Measurements from ENCODE around the gene FKTN. TPM values are rescaled to one million over a fixed set of nuclear protein-coding genes. Genes with fewer than 3 reads are reported as not detected.

FKTN gene
- total RNA-seq, 1 experiment from 2014 or later = 17.3 TPM

GRCh38 chr9:105637787-105638395, 80.0 kb downstream of the FKTN start:
- no TSS peak for BruUV-seq (replicated peaks)
- no peaks in the 10 kb centered on the region for H3K36me3 ChIP-seq (ENCODE audit: control insufficient read depth in 1 of 2, insufficient read depth in 2 of 2, low read length in 2 of 2)
- no peaks in the 10 kb centered on the region for H4K20me1 ChIP-seq (ENCODE audit: insufficient read depth)
- intact Hi-C loops (cut with micrococcal nuclease) = no loop called here
- DNase-seq (ENCODE audit: low read depth, low spot score) (no peak), ATAC-seq (no peak)
- RAD21 ChIA-PET (ENCODE audit: low non-redundant PET in 1 of 2, low total read pairs in 2 of 2, uncharacterized antibody in 2 of 2, unreplicated experiment in 2 of 2) = no interaction called here
- POLR2A ChIA-PET = no interaction called here
- CTCF ChIA-PET = interaction anchor here (1.0 to 1.1 kb wide), 2 partner anchors 21 to 81 kb away, joined by 4 read pairs; no protein-coding TSS in a partner anchor
- no peaks in the 10 kb centered on the region for H3K9me3 ChIP-seq (ENCODE audit: control insufficient read depth in 1 of 2, insufficient read depth in 1 of 2, low read depth in 1 of 2, low read length in 2 of 2)
- TF ChIP-seq POLR2A (IDR thresholded peaks at IDR 0.05; ENCODE audit: borderline replicate concordance, extremely low read depth, insufficient read depth, insufficient read length) (no peak), POLR2AphosphoS5 (IDR thresholded peaks at IDR 0.05; ENCODE audit: low read depth, low read length) (no peak), ZBTB33 (IDR thresholded peaks at IDR 0.05; ENCODE audit: extremely low read depth, insufficient replicate concordance, low read length) (no peak), ZFX (IDR thresholded peaks at IDR 0.05) (no peak), SP1 (IDR thresholded peaks at IDR 0.05; ENCODE audit: low read depth) (no peak), ELF1 (IDR thresholded peaks at IDR 0.05; ENCODE audit: borderline replicate concordance, low read depth) (no peak), RAD21 (IDR thresholded peaks at IDR 0.05; ENCODE audit: low read depth) (peak; percentile 16; the same call in 1 of the 2 replicates), EZH2phosphoT487 (IDR thresholded peaks at IDR 0.05; ENCODE audit: borderline replicate concordance) (no peak), EZH2 (IDR thresholded peaks at IDR 0.05) (no peak), CTCF (IDR thresholded peaks at IDR 0.05 in 2 of 3, conservative IDR thresholded peaks at IDR 0.05 in 1 of 3; ENCODE audit: borderline replicate concordance in 1 of 3, insufficient read depth in 1 of 3, low read depth in 2 of 3, low read length in 2 of 3) (peak; percentile 10 to 58 (median 57); a peak in 5 of 6 replicates), SIN3A (IDR thresholded peaks at IDR 0.05; ENCODE audit: low read depth) (no peak), ZNF274 (IDR thresholded peaks at IDR 0.05; ENCODE audit: low read depth, low read length) (no peak), REST (IDR thresholded peaks at IDR 0.05; ENCODE audit: low read depth) (no peak), FOSL1 (IDR thresholded peaks at IDR 0.05; ENCODE audit: low read depth) (no peak), MAX (IDR thresholded peaks at IDR 0.05) (no peak)
- no peak overlapping the region for H3K9ac ChIP-seq (ENCODE audit: low read length)
- H3K9me2 ChIP-seq (ENCODE audit: insufficient read depth) = no peaks in the 10 kb centered on the region
- H3K4me3 ChIP-seq (replicated peaks in 1 of 2; ENCODE audit: low read depth in 1 of 2, low read length in 2 of 2) = no peak overlapping the region
- no peak overlapping the region for H2AFZ ChIP-seq (ENCODE audit: low read depth, low read length, poor library complexity, severe bottlenecking)
- no peaks in the 10 kb centered on the region for H3K79me2 ChIP-seq (ENCODE audit: insufficient read depth, low read length)
- no peaks in the 10 kb centered on the region for H3K27me3 ChIP-seq (ENCODE audit: insufficient read depth, low read length)
- no peak overlapping the region for H3K27ac ChIP-seq (ENCODE audit: low read depth, low read length)
- H3K4me1 ChIP-seq (ENCODE audit: control insufficient read depth in 1 of 2, insufficient read depth in 2 of 2, low read length in 2 of 2) = no peaks in the 10 kb centered on the region
- H3K4me2 ChIP-seq (ENCODE audit: low read length) = no peak overlapping the region
